Ramos (cell line): ENCODE measurements around the gene CEP350.

Source experiments
- in situ Hi-C: fragments of 300-500 bp; cut with MboI; formaldehyde crosslinking; loops from one replicate; pipeline ENCODE4 v1.14.3; 2022; ENCODE audit warnings: low sequenced_read_pairs; ENCODE audit not compliant: unreplicated experiment

Gene CEP350

GRCh38 chr1:180151508-180151907, 196.9 kb downstream of the CEP350 start:
- in situ Hi-C loops, result no loop called here

- in situ Hi-C loops, result no loop called here
These were observed 198.0 kb downstream of the CEP350 start for GRCh38 chr1:180152588-180152987.

- in situ Hi-C loops, result no loop called here
These were observed 198.4 kb downstream of the CEP350 start for GRCh38 chr1:180153032-180153431.

GRCh38 chr1:180154003-180154324, 199.4 kb downstream of the CEP350 start:
- in situ Hi-C loops, result no loop called here

- in situ Hi-C loops, result no loop called here
These were observed 199.9 kb downstream of the CEP350 start, which contains the start of gene QSOX1 for GRCh38 chr1:180154325-180155181. QSOX1 (plus strand) TSS chr1:180154869; CDS start chr1:180154908, 39 bp downstream.

GRCh38 chr1:180155182-180155682, 200.6 kb downstream of the CEP350 start:
- in situ Hi-C loops, result no loop called here

DNA sequence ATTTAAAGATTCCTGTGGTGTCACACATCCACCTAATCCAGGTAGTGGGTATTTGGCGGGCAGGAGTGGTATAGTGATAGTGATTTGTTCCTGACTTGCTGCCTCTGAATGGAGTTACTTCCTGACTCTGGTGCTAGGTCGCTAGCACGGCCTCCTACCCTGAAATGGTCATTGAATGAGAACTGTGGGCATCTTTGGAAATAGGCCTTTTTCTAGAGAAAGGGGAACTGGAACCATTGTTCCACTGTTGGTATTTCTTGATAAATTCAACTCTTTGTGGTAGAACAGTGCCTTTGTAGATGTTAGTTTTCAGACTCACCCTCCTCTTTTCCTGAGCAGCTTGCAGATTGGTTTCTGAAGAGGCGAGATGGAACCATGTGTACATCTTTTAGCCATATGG, 201.6 kb downstream of the CEP350 start:
- in situ Hi-C loops, result no loop called here

- in situ Hi-C loops, result no loop called here
These were observed 202.1 kb downstream of the CEP350 start for GRCh38 chr1:180156631-180157091.

- in situ Hi-C loops, result no loop called here
These were observed 202.5 kb downstream of the CEP350 start for GRCh38 chr1:180157108-180157507.

DNA sequence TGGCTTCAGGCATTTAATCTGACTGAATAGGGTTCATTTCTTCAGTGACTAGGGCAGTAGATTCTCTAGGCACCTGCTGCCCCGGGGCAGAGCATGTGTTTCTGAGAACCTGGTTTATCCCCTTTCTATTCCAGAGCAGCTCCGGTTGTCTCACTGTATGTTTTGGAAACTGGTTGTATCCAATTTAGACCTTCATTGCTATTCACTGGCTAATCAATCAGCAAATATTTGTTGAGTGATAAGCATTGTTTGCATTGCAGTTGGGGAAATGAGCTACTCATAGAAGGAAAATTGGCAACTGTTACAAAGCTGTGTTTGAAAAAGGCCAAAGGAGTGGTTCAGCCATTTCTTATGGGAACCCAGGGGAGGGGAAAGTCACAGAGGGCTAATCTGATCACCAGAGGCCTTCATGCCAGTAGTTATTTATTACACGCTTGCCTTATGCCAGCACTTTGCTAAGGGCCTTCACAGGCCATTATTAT, 203.0 kb downstream of the CEP350 start:
- in situ Hi-C loops, result no loop called here

GRCh38 chr1:180158149-180159147, 203.8 kb downstream of the CEP350 start:
- in situ Hi-C loops, result no loop called here

DNA sequence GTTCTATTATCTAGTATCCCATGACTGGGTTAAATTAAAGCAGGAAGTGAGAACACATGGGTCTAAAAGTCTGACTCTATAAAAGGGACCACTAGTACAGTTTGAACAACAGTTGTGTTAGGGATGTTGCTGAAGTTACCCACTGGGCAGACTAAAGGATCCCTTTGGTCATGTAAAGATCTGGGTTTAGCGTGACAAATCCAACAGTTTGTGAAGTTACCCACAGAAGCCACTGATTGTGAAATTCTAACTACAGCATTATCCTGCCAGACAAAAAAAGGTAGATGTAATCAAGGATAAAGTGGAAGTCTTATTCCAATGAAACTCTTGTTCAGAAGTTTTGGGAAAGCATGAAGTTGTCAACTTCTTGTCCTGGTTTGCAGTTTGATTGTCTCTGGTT, 205.7 kb downstream of the CEP350 start:
- in situ Hi-C loops, result no loop called here

DNA sequence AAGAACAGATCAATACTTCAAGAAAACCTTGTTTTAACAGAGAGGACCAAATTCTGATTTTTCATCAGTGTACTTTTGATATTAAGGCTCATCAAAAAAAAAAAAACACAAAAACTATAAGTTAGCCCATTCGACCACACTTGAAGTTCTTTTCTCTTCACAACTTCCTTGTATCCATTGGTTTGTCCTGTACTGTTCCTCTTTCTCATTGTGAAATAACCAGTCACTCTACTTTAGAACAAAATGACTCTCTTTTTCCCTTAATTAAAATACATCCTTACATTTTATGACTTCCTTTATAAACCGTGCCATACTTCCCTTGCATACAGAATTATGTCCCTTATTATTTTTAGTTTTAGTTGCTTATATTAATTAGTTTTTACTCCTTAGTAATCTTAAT, 208.4 kb downstream of the CEP350 start:
- in situ Hi-C loops, result no loop called here
